ENCODE measurements around the gene MRGPRG. TPM values are rescaled to one million over a fixed set of nuclear protein-coding genes. Genes with fewer than 3 reads are reported as not detected.

MRGPRG gene
- total and polyA plus RNA-seq, 2 of the 8 experiments (the other 6 are each of a cell fraction or from before 2014, with no cell fraction given): not detected

DNA sequence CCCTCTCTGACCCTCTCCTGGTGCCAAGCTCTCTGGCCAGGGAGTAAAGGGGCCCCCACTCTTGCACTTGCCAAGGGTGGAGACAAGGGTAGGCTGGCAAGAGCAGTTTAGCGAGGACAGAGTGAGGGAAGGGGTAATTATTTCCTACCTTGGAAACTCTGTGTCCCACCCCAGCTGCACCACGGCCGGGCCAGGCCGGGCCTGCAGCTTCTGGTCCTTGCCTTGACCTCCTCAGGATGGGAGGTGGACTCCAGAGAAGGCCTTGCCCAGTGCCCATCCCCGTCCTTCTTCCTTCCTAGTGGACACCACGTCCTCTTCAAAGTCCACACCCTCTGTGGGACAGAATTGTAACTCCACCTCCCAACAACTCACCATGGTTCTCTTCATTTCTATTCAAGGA lies 35.1 kb downstream of the MRGPRG start (continued):
- TF ChIP-seq, protein P1, sequence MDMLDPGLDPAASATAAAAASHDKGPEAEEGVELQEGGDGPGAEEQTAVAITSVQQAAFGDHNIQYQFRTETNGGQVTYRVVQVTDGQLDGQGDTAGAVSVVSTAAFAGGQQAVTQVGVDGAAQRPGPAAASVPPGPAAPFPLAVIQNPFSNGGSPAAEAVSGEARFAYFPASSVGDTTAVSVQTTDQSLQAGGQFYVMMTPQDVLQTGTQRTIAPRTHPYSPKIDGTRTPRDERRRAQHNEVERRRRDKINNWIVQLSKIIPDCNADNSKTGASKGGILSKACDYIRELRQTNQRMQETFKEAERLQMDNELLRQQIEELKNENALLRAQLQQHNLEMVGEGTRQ (IDR thresholded peaks at IDR 0.05; ENCODE audit: low read length): no peak
- no peak for TF ChIP-seq ZNF274 (IDR thresholded peaks at IDR 0.05; ENCODE audit: borderline replicate concordance, extremely low read depth, low read length)
- no peak for TF ChIP-seq TBP (IDR thresholded peaks at IDR 0.05; ENCODE audit: low read depth, low read length)
